IPS-18c (cell line): ENCODE results near the gene MUC2.

ENCODE experiments used
- H3K4me3 ChIP-seq: 2 replicates; pipeline ENCODE4 v1.7.0; 2013; ENCODE audit warnings: low read depth, mild to moderate bottlenecking, low read length, moderate library complexity; ENCODE audit not compliant: insufficient read depth
- H3K9me3 ChIP-seq: one replicate; pipeline ENCODE4 v1.6.1; 2013; ENCODE audit warnings: mild to moderate bottlenecking, low read length, moderate library complexity; ENCODE audit not compliant: control insufficient read depth, insufficient read depth

The MUC2 gene

GRCh38 chr11:1119604-1120146 lies 45.0 kb downstream of the MUC2 start:
- H3K4me3 ChIP-seq, result no peak overlapping the region
- H3K9me3 ChIP-seq, result no peaks in the 10 kb centered on the region

DNA sequence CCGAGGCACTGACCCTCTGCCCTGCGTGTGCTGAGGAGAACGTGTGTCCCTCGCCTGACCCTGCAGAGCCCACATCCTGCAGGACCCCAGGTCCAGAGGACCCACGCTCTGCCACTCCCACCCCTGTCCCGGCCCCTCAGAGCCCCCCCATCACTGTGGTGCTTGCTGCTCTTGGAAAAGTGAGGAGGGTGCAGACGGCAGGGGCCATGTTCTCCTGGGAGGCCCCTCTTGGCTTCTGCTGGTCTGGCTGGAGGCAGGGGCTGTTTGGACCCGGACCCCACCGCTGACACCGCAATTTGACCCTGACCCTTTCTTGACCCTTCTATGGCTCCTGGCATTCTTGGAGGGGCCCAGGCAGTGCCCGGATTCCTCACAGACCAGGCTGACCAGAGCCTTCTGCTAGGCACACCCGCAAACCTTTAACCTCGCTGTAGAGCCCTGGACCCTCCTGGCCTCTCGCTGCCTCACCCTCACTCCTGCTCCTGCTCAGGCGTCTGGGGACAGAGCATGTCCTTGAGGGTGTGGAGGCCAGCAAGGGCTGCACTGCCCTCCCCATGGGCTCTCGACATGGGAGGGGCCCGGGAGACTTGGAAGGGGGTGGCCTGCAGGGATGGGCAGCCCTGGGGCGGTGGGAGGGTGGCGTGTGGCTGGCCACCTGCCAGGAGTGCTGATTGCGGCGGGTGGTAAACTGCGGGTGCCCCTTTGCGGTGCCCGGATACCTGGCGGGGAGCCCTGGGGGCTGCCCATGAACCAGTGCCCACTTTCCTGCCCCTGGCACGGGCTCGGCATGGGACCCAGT lies 46.1 kb downstream of the MUC2 start:
- Histone ChIP-seq H3K4me3 (no peak overlapping the region), H3K9me3 (no peaks in the 10 kb centered on the region)

DNA sequence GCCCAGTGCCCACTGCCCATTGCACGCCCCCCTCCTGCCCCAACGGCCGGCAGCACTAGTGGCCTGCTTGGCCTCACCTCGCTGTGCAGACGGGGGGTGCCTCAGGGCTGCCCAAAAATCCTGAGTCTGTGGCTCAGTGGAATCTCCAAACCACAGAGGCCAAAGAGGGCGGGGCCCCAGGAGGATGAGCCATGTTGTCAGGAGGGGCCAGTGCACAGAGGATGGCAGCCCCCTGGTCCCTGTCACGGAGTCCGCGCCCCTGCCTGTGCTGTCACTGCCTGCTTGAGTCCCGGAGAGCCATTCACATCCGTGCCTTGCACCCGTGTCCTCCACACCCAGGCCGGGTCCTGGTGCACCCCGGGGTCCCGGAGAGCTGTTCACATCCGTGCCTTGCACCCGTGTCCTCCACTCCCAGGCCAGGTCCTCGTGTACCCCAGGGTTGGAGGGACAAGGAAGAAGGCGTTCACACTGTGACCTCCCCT lies 46.7 kb downstream of the MUC2 start:
- H3K9me3 ChIP-seq, result no peaks in the 10 kb centered on the region
- H3K4me3 ChIP-seq, result no peak overlapping the region

- Histone ChIP-seq H3K9me3 (no peaks in the 10 kb centered on the region), H3K4me3 (no peak overlapping the region)
Observed at GRCh38 chr11:1121813-1122663, 47.4 kb downstream of the MUC2 start.

DNA sequence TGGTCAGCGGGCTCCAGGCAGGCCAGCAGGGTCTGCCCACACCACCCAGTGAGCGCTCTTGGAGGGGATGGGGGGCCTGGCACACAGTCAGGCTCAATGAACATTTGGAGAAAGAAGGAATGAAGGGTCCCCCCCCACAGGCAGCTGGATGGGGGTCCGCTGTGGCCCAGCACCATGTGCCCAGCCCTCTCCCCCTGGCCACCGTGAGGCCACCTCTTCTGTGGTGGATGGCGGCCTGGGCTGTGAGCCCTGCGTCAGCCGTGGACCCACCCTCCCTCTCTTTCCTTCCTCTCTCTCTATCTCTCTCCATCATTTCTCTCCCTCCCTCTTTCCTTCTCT lies 48.0 kb downstream of the MUC2 start:
- Histone ChIP-seq H3K9me3 (no peaks in the 10 kb centered on the region), H3K4me3 (no peak overlapping the region)

DNA sequence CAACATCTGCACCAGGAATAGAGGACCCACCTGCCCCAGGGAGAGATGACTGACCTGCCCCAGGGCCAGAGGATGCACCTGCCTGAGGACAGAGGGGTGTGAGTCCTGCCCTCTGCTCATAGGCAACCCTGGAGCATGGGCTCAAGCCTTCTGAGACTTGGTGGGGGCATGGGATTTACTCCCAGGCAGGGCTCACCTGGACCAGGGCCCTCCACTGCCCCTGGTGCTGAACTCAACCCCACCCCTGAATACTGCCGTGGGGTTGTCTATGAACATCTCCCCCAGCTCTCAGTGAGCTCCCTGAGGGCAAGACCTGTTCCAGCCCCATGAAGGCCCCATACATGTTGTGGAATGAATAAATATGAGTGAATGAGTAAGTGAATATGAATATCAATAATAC lies 49.3 kb downstream of the MUC2 start:
- no peaks in the 10 kb centered on the region for H3K9me3 ChIP-seq
- H3K4me3 ChIP-seq, result no peak overlapping the region
